Osteoblast (primary cell): Measurements from ENCODE around the gene SCYGR7. TPM values are rescaled to one million over a fixed set of nuclear protein-coding genes. Genes with fewer than 3 reads are reported as not detected.

Source experiments
- DNase-seq: peaks from one replicate; pipeline ENCODE4 v3.0.0; 2011; ENCODE audit warnings: low spot score, mixed read lengths; ENCODE audit not compliant: insufficient read length; ENCODE audit errors: missing footprints
- H2AFZ ChIP-seq: 2 replicates; pipeline ENCODE4 v1.6.0; 2011; ENCODE audit warnings: mild to moderate bottlenecking, low read length
- H3K27ac ChIP-seq: 2 replicates; pipeline ENCODE4 v1.5.1; 2011; ENCODE audit warnings: mild to moderate bottlenecking, low read depth, low read length, moderate library complexity
- H3K27me3 ChIP-seq: 2 replicates; pipeline ENCODE4 v1.6.0; 2012; ENCODE audit warnings: mild to moderate bottlenecking, control low read depth, inconsistent platforms, low read length, moderate library complexity; ENCODE audit not compliant: insufficient read depth
- H3K36me3 ChIP-seq: 2 replicates; pipeline ENCODE4 v1.5.1; 2011; ENCODE audit warnings: mild to moderate bottlenecking, low read length, control low read depth, moderate library complexity; ENCODE audit not compliant: insufficient read depth
- H3K4me1 ChIP-seq: 2 replicates; pipeline ENCODE4 v1.5.1; 2011; ENCODE audit warnings: mild to moderate bottlenecking, low read length, control low read depth, moderate library complexity; ENCODE audit not compliant: insufficient read depth
- H3K4me2 ChIP-seq: 2 replicates; pipeline ENCODE4 v1.6.0; 2011; ENCODE audit warnings: mild to moderate bottlenecking, low read length; ENCODE audit not compliant: insufficient read depth
- H3K4me3 ChIP-seq: fragments of 200-600 bp; sonication (generic); 3 replicates; pipeline ENCODE4 v1.5.1; 2012; ENCODE audit warnings: mild to moderate bottlenecking, low read length, inconsistent platforms; ENCODE audit not compliant: insufficient read depth
- H3K79me2 ChIP-seq: 2 replicates; pipeline ENCODE4 v1.6.0; 2012; ENCODE audit warnings: mild to moderate bottlenecking, low read length, control low read depth, inconsistent platforms; ENCODE audit not compliant: insufficient read depth
- H3K9me3 ChIP-seq: 2 replicates; pipeline ENCODE4 v1.5.1; 2011; ENCODE audit warnings: low read depth, low read length, control low read depth
- H4K20me1 ChIP-seq: 2 replicates; pipeline ENCODE4 v1.6.0; 2012; ENCODE audit warnings: mild to moderate bottlenecking, low read length, control low read depth; ENCODE audit not compliant: insufficient read depth
- total RNA-seq: library from RNA; depleted of rRNA; stranded (reverse); fragments of >200 nt; gene quantifications from 2 replicates; pipeline ENCODE4 v1.2.3, GENCODE V29; 2012
- TF ChIP-seq, protein P1 (sequence below): IDR thresholded peaks from 2 replicates; pipeline ENCODE4 v1.5.1; 2011; ENCODE audit warnings: mild to moderate bottlenecking, low read depth, low read length, moderate library complexity; ENCODE audit errors: extremely low read depth

The SCYGR7 gene
- total RNA-seq, 1 donor = not detected

DNA sequence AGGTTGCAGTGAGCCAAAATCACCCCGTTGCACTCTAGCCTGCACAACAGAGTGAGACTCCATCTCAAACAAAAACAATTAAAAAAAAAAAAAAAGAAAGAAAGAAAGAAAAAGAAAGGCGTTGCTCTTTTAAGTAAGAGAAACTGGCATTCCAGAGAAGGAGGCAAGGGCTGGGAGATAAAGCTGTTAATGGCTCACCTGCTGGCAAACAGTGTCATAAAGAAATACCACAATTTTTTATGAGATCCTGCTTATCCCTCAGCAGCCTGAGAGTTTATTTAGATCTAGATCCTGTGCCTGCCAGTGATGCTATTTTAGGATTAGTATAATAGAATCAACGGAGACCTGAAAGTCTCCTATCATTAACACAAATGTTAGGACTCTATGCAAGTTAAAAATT is 26.6 kb upstream of the SCYGR7 start:
- Histone ChIP-seq H3K27me3 (no peaks in the 10 kb centered on the region), H4K20me1 (no peaks in the 10 kb centered on the region), H2AFZ (no peak overlapping the region), H3K9me3 (no peaks in the 10 kb centered on the region), H3K79me2 (no peaks in the 10 kb centered on the region), H3K36me3 (no peaks in the 10 kb centered on the region), H3K4me3 (no peak overlapping the region), H3K27ac (no peak overlapping the region), H3K4me2 (no peak overlapping the region), H3K4me1 (peaks cover 5% of the 10 kb centered on the region)
- TF ChIP-seq, protein P1, sequence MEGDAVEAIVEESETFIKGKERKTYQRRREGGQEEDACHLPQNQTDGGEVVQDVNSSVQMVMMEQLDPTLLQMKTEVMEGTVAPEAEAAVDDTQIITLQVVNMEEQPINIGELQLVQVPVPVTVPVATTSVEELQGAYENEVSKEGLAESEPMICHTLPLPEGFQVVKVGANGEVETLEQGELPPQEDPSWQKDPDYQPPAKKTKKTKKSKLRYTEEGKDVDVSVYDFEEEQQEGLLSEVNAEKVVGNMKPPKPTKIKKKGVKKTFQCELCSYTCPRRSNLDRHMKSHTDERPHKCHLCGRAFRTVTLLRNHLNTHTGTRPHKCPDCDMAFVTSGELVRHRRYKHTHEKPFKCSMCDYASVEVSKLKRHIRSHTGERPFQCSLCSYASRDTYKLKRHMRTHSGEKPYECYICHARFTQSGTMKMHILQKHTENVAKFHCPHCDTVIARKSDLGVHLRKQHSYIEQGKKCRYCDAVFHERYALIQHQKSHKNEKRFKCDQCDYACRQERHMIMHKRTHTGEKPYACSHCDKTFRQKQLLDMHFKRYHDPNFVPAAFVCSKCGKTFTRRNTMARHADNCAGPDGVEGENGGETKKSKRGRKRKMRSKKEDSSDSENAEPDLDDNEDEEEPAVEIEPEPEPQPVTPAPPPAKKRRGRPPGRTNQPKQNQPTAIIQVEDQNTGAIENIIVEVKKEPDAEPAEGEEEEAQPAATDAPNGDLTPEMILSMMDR = no peak
- DNase-seq = no peak

DNA sequence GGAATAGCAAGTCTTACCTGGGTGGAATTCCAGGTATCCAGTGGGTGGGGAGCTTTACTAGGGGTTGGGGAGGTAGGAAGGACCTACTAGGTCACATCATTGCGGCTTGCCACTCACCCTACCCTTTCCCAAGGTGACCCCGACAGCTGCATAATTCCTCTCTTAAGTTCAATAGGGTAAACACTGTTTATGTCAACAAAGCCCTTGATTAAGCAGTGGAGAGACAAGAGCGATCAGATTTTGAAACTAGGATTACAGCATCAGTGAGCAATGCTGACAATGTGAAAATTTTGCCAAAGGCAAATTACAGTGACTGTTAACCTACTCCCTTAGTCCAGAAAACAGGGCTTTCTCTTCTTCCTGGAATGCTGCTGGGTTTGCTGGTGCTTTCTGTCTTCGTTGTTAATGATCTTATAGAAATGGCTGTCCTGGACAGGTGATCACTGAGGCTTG is 24.8 kb upstream of the SCYGR7 start:
- peaks cover 5% of the 10 kb centered on the region for H3K4me1 ChIP-seq
- H3K27ac ChIP-seq = no peak overlapping the region
- no peaks in the 10 kb centered on the region for H3K36me3 ChIP-seq
- no peak overlapping the region for H3K4me2 ChIP-seq
- TF ChIP-seq, protein P1 = no peak
- H3K27me3 ChIP-seq = no peaks in the 10 kb centered on the region
- no peak overlapping the region for H2AFZ ChIP-seq
- no peaks in the 10 kb centered on the region for H3K9me3 ChIP-seq
- no peaks in the 10 kb centered on the region for H3K79me2 ChIP-seq
- H4K20me1 ChIP-seq = no peaks in the 10 kb centered on the region
- DNase-seq = peak; percentile 54
- H3K4me3 ChIP-seq = no peak overlapping the region

DNA sequence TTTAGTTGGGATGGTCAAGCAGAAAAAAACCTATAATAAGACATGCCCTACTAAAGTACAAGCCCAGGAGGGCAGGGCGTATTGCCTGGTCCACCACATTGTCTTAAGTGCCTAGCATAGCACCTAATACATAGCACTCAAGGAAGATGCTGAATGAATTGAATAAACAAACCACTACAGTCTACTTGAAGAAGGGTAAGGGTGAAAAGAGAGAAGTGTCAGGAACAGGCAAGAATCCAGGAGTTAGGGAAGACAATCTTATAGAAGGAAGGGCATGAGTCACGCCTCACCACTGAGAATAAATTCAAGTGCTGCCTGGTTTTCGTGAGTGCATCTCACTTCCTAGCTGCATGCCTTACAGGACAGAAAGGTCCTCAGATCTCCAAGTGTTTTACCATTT is 24.2 kb upstream of the SCYGR7 start:
- Histone ChIP-seq H3K4me2 (no peak overlapping the region), H3K27ac (no peak overlapping the region), H3K4me3 (no peak overlapping the region), H3K27me3 (no peaks in the 10 kb centered on the region), H3K36me3 (no peaks in the 10 kb centered on the region), H3K4me1 (peaks cover 5% of the 10 kb centered on the region), H2AFZ (no peak overlapping the region), H3K9me3 (no peaks in the 10 kb centered on the region), H3K79me2 (no peaks in the 10 kb centered on the region), H4K20me1 (no peaks in the 10 kb centered on the region)
- no peak for DNase-seq
- TF ChIP-seq, protein P1 = no peak

DNA sequence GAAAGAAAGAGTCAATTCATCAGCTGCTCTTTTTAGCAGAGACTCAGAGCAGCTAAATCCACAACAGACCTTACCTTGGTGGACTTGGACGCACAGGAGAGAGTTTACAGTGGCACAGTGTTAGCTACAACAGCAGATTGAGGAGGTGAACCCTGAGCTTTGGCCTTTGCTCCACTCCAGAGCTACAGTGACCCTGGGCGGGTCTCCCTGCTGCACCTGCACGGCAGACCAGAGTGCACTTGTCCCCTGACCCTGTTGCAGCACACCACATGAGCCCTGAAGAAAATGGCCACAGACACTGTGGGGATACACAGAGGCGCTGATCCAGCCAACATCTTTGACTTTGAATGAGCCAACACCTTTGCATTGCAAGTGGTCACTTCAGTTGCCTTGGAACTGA is 21.3 kb upstream of the SCYGR7 start:
- TF ChIP-seq, protein P1 = no peak
- H3K4me2 ChIP-seq = no peak overlapping the region

More for the DNA sequence above, 21.3 kb upstream of the SCYGR7 start:
- Histone ChIP-seq H3K4me3 (no peak overlapping the region), H3K79me2 (no peaks in the 10 kb centered on the region), H3K27me3 (no peaks in the 10 kb centered on the region), H3K9me3 (no peaks in the 10 kb centered on the region), H2AFZ (no peak overlapping the region), H3K27ac (no peak overlapping the region), H3K4me1 (peaks cover 5% of the 10 kb centered on the region), H3K36me3 (no peaks in the 10 kb centered on the region), H4K20me1 (no peaks in the 10 kb centered on the region)
- DNase-seq = no peak
